Karpas-422 (cell line): Measurements from ENCODE around the gene MRPL30. TPM values are rescaled to one million over a fixed set of nuclear protein-coding genes. Genes with fewer than 3 reads are reported as not detected.

Experiments
- DNase-seq: peaks from one replicate; pipeline ENCODE4 v3.0.0-alpha.2; 2015
- H2AFZ ChIP-seq: fragments of 200-600 bp; sonication (generic); 2 replicates; pipeline ENCODE4 v1.6.1; 2014; ENCODE audit warnings: antibody characterized with exemption, low read length, mixed read lengths
- H3K27ac ChIP-seq: fragments of 200-600 bp; sonication (generic); 2 replicates; pipeline ENCODE4 v1.5.1; 2014; ENCODE audit warnings: mild to moderate bottlenecking, low read length, moderate library complexity
- H3K27me3 ChIP-seq: fragments of 200-600 bp; sonication (generic); 2 replicates; pipeline ENCODE4 v1.6.1; 2014; ENCODE audit warnings: low read length, mixed read lengths
- H3K36me3 ChIP-seq: fragments of 200-600 bp; sonication (generic); 2 replicates; pipeline ENCODE4 v1.6.1; 2014; ENCODE audit warnings: low read length, mixed read lengths; ENCODE audit not compliant: insufficient read depth
- H3K4me1 ChIP-seq: fragments of 200-600 bp; sonication (generic); 2 replicates; pipeline ENCODE4 v1.6.1; 2014; ENCODE audit warnings: mild to moderate bottlenecking, low read length, mixed read lengths
- H3K4me2 ChIP-seq: fragments of 200-600 bp; sonication (generic); 2 replicates; pipeline ENCODE4 v1.6.1; 2014; ENCODE audit warnings: low read length, low read depth, mild to moderate bottlenecking; ENCODE audit not compliant: poor library complexity, severe bottlenecking
- H3K4me3 ChIP-seq: fragments of 200-600 bp; sonication (generic); 2 replicates; pipeline ENCODE4 v1.5.1; 2014; ENCODE audit warnings: mild to moderate bottlenecking, antibody characterized with exemption, low read length, mixed read lengths
- H3K79me2 ChIP-seq: fragments of 200-600 bp; sonication (generic); 2 replicates; pipeline ENCODE4 v1.6.1; 2014; ENCODE audit warnings: mild to moderate bottlenecking, low read length, mixed read lengths
- H3K9ac ChIP-seq: fragments of 200-600 bp; sonication (generic); 2 replicates; pipeline ENCODE4 v1.6.0; 2014; ENCODE audit warnings: low read length
- H3K9me2 ChIP-seq: fragments of 200-600 bp; sonication (generic), shearing (Covaris generic); replicated peaks from 2 replicates; pipeline ENCODE4 v1.6.0; 2014; ENCODE audit warnings: mild to moderate bottlenecking, low read length, moderate library complexity; ENCODE audit not compliant: insufficient read depth
- H3K9me3 ChIP-seq: fragments of 300-700, 200-600 bp; sonication (generic); 2 replicates; pipeline ENCODE4 v1.6.1; 2014; ENCODE audit warnings: low read length, mixed read lengths
- H4K20me1 ChIP-seq: fragments of 200-600 bp; sonication (generic); 2 replicates; pipeline ENCODE4 v1.6.1; 2014; ENCODE audit warnings: mild to moderate bottlenecking, antibody characterized with exemption, low read length, low read depth; ENCODE audit not compliant: insufficient read depth
- small RNA-seq: library from RNA; depleted of rRNA; stranded (forward); fragments of <200 nt; gene quantifications from one replicate; pipeline ENCODE3, GENCODE V24; 2014
- total RNA-seq: library from RNA; depleted of rRNA; stranded (reverse); fragments of >200 nt; shearing (Covaris generic); gene quantifications from 2 replicates; pipeline ENCODE4 v1.2.3, GENCODE V29; 2014; ENCODE audit warnings: low replicate concordance; rRNA removed

The MRPL30 gene
- total RNA-seq, 1 experiment from 2014 or later: 47.1 TPM

DNA sequence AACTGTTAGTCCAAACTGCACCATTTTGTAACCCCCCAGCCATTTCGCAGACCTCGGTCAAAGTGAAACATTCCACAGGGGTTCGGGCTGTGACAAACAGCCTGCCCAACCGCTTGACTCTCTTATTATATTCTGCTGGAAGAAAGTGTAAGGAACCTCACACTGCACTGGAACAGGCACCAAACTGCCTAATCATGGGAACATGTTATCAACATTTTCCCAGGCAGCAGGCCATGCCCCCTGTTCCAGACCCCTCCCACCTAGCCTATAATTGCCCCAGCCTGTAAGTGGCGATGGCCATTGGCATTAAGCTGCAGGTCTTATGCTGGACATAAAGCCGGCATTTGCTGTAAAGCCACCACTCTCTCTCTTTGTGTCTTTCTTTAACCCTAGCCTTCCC lies 57.6 kb downstream of the MRPL30 start:
- H3K79me2 ChIP-seq: no peaks in the 10 kb centered on the region
- H3K27me3 ChIP-seq: no peaks in the 10 kb centered on the region
- H3K27ac ChIP-seq: no peak overlapping the region
- H3K9ac ChIP-seq: no peak overlapping the region
- no peak overlapping the region for H3K4me3 ChIP-seq
- no peaks in the 10 kb centered on the region for H3K4me1 ChIP-seq
- DNase-seq: no peak
- H3K9me2 ChIP-seq: no peaks in the 10 kb centered on the region
- H3K9me3 ChIP-seq: no peaks in the 10 kb centered on the region
- H2AFZ ChIP-seq: no peak overlapping the region
- H3K36me3 ChIP-seq: no peaks in the 10 kb centered on the region
- no peak overlapping the region for H3K4me2 ChIP-seq
- H4K20me1 ChIP-seq: no peaks in the 10 kb centered on the region

DNA sequence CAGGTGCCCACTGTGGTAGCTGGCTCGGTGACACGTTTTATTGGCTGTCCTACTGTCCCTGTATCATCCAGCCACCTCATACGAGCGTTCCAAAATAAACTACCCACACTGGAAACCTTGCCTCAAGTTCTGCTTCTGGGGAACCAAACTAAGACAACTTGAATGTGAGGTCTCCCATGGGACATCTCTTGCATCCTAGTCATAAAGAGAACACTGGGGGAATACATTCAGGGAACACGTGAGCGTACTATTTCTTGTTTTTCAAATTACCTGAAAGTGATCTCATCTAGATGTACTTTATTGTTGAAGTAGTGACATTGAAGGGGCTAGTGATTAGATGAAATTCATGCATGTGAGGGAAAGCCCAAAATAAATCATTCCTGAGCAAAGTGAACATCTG lies 59.4 kb downstream of the MRPL30 start:
- no peak overlapping the region for H3K4me3 ChIP-seq
- H3K9me3 ChIP-seq: no peaks in the 10 kb centered on the region
- H4K20me1 ChIP-seq: no peaks in the 10 kb centered on the region
- H3K27ac ChIP-seq: no peak overlapping the region
- H3K4me1 ChIP-seq: no peaks in the 10 kb centered on the region
- H3K9ac ChIP-seq: no peak overlapping the region
- no peak overlapping the region for H2AFZ ChIP-seq
- H3K4me2 ChIP-seq: no peak overlapping the region
- no peaks in the 10 kb centered on the region for H3K27me3 ChIP-seq
- no peak for DNase-seq
- no peaks in the 10 kb centered on the region for H3K79me2 ChIP-seq
- no peaks in the 10 kb centered on the region for H3K9me2 ChIP-seq
- no peaks in the 10 kb centered on the region for H3K36me3 ChIP-seq

DNA sequence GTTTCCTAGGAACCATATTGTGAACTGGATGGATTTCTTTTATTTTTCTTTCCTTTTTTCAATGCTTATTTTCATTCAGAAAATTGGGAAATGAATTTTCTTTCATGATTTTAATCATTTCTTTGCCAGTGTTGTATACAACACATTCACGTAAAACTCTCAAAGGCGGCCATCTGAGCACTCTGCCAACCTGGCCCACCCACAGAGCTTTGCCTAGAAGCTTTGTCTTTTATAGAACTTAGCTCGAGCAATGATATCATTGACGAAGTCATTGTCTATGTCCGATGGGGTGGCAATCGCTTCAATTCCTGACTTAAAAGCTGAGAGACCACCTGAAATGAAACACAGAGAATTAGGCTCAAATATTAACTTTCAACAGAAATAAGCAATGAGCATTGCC lies 61.2 kb downstream of the MRPL30 start:
- H3K4me2 ChIP-seq: no peak overlapping the region
- H3K4me3 ChIP-seq: no peak overlapping the region
- H3K4me1 ChIP-seq: no peaks in the 10 kb centered on the region
- H3K9me2 ChIP-seq: no peaks in the 10 kb centered on the region
- no peak overlapping the region for H2AFZ ChIP-seq
- no peak overlapping the region for H3K9ac ChIP-seq
- H3K27me3 ChIP-seq: no peaks in the 10 kb centered on the region
- H3K79me2 ChIP-seq: no peaks in the 10 kb centered on the region
- no peaks in the 10 kb centered on the region for H3K9me3 ChIP-seq
- no peak overlapping the region for H3K27ac ChIP-seq
- H3K36me3 ChIP-seq: no peaks in the 10 kb centered on the region
- no peak for DNase-seq
- H4K20me1 ChIP-seq: no peaks in the 10 kb centered on the region

Small RNAs within 50 kb of the gene (small RNA-seq; reads per million reads assigned to genes)
- not detected for gene AC092587.1

Other genes starting within 250 kb of the MRPL30 start
- 1.0 and 2.5 TPM in 2 replicates for gene CRACDL, start 245.0 kb upstream of the MRPL30 start, total RNA-seq
- 1.4 and 2.0 TPM in 2 replicates for gene C2orf15, start 39.5 kb upstream of the MRPL30 start, total RNA-seq
- gene TSGA10, start 26.2 kb upstream of the MRPL30 start, total RNA-seq: 9.9 and 12.7 TPM in 2 replicates
- 22.0 and 42.0 TPM in 2 replicates for gene LIPT1, start 26.2 kb upstream of the MRPL30 start, total RNA-seq
- 28.4 and 55.6 TPM in 2 replicates for gene MITD1, start 126 bp upstream of the MRPL30 start, total RNA-seq
- gene LYG2, start 74.5 kb downstream of the MRPL30 start, total RNA-seq: not detected in 2 replicates
- gene LYG1, start 120.0 kb downstream of the MRPL30 start, total RNA-seq: 2.4 and 2.7 TPM in 2 replicates
- 19.0 and 57.2 TPM in 2 replicates for gene TXNDC9, start 155.1 kb downstream of the MRPL30 start, total RNA-seq
- 20.5 and 35.5 TPM in 2 replicates for gene EIF5B, start 156.2 kb downstream of the MRPL30 start, total RNA-seq